Ovary (tissue), 9 donors: Measurements from ENCODE around the gene CELA3A. TPM values are rescaled to one million over a fixed set of nuclear protein-coding genes. Genes with fewer than 3 reads are reported as not detected.

Source experiments
- DNase-seq, 5 donors: peaks; one replicate each; pipeline ENCODE4 v3.0.0-alpha.2; 2019 to 2020
- H3K27ac ChIP-seq, 2 donors: fragments of 200-600 bp; one replicate each; pipeline versions ENCODE4 v1.5.1 to v1.8.0; 2019 to 2022
- H3K27me3 ChIP-seq: fragments of 200-600 bp; one replicate; pipeline ENCODE4 v1.8.0; 2022
- H3K36me3 ChIP-seq: fragments of 200-600 bp; sonication (generic); one replicate; pipeline ENCODE4 v1.5.1; 2019
- H3K4me1 ChIP-seq: one replicate; pipeline ENCODE4 v1.8.1; 2013; ENCODE audit warnings: mild to moderate bottlenecking, moderate library complexity; ENCODE audit not compliant: insufficient read depth
- H3K4me3 ChIP-seq: fragments of 200-600 bp; sonication (generic); one replicate; pipeline ENCODE4 v1.5.1; 2017
- H3K9me3 ChIP-seq, 2 donors: fragments of 200-600 bp in 1 of 2; sonication (generic) in 1 of 2; one replicate each; pipeline versions ENCODE4 v1.5.1 to v1.8.1; 2013 to 2019; ENCODE audit warnings: mild to moderate bottlenecking in 1 of 2, moderate library complexity in 1 of 2
- EP300 ChIP-seq: sonication (generic); formaldehyde crosslinking; IDR thresholded peaks from one replicate; pipeline ENCODE4 v1.6.1; 2017; ENCODE audit warnings: antibody characterized with exemption
- POLR2A ChIP-seq: fragments of 450-650 bp; IDR thresholded peaks from one replicate; pipeline ENCODE4 v1.6.1; 2017; ENCODE audit warnings: antibody characterized with exemption, mild to moderate bottlenecking, moderate library complexity
- WGBS, 3 donors: extraction: QIAGEN DNeasy Blood & Tissue Kit in 1 of 3; methylation state at CpG; one replicate each; pipeline versions ENCODE4 v1.1.5 to v1.1.7; 2013 to 2017; 5-methylcytosine and 5-hydroxymethylcytosine counted together
- intact Hi-C, 4 donors: fragments of 100-400 bp; cut with DNase I; formaldehyde crosslinking; loops; one replicate each; pipeline versions ENCODE4 v1.11.0 to v1.15.1; 2022 to 2023
- polyA plus RNA-seq, 2 donors: library from polyadenylated mRNA; stranded (reverse); fragments of 200-250 nt in 1 of 2; fragments of 350-450 nt in 1 of 2; fragmentation: Illumina TruSeq in 1 of 2; extraction: RNeasy Lipid Tissue Mini Kit (QIAGEN cat#74804) in 1 of 2; gene quantifications; one replicate each; pipeline ENCODE4 v1.2.3, GENCODE V29; 2013 to 2014
- small RNA-seq: library from RNA; depleted of rRNA; stranded (forward); fragments of <200 nt; gene quantifications from one replicate; pipeline ENCODE3, GENCODE V24; 2016
- total RNA-seq, 7 donors: library from RNA; depleted of rRNA in 2 of 7; stranded (reverse); fragments of >200 nt in 2 of 7; fragmentation: NEBNext Ultra II Directional in 3 of 7; extraction: Animal tissue kit (Norgen Biotek cat#: 25700) in 3 of 7; gene quantifications; one replicate each; pipeline versions ENCODE4 v1.1.0 to v1.2.4, GENCODE V29; 2016 to 2023
- TF ChIP-seq, protein P1 (sequence below), 3 donors: fragments of 450-650 bp in 2 of 3; fragments of 200-600 bp in 1 of 3; IDR thresholded peaks; one replicate each; pipeline versions ENCODE4 v1.5.1 to v1.8.0; 2016 to 2022; ENCODE audit warnings: antibody characterized with exemption in 3 of 3, mild to moderate bottlenecking in 1 of 3
- donor health status: DM: no; HTN: no; CAD: no; lungs with moderate emphysema.
- donor health status: DM: no; HTN: no; CAD: no.
- donor health status: Bipolar disorder and iron deficiency.
- donor health status: DM: yes; HTN: yes; CAD: no.
- donor health status: DM: no; HTN: no; CAD: no.
- donor health status: DM: yes; HTN: yes; CAD: no.

The CELA3A gene
- total and polyA plus RNA-seq, 9 donors = 0.12 to 25.4 (median 3.3) TPM; not detected in 4

DNA sequence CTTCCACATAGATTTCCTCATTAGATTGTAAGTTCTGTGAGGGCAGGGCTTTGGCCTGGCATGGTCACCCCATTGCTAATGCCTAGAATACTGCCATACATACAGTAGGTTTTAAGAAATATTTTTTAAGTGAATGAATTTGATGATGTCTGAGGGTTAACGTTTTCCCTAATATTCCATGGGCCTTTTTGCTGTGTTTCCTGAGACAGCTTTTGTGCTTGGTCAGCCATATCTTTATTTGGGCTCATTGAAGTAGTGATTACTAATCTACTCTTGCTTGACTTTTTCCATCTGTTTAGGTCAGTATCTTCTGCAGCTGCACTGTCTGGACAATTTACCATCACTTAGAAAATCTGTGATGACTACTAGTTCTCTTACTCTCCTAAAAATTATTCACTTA lies 54.6 kb downstream of the CELA3A start:
- Histone ChIP-seq H3K9me3 (no peaks in the 10 kb centered on the region), H3K36me3 (no peaks in the 10 kb centered on the region), H3K27me3 (no peaks in the 10 kb centered on the region), H3K4me3 (no peak overlapping the region), H3K27ac (no peak overlapping the region), H3K4me1 (peaks cover 13% of the 10 kb centered on the region)
- DNase-seq = no peak
- 0 to 6% (median 3%) methylated on average over 1 of the region's 1 CpG for WGBS, 3 donors
- TF ChIP-seq EP300 = no peak
- TF ChIP-seq POLR2A = no peak
- TF ChIP-seq, protein P1, sequence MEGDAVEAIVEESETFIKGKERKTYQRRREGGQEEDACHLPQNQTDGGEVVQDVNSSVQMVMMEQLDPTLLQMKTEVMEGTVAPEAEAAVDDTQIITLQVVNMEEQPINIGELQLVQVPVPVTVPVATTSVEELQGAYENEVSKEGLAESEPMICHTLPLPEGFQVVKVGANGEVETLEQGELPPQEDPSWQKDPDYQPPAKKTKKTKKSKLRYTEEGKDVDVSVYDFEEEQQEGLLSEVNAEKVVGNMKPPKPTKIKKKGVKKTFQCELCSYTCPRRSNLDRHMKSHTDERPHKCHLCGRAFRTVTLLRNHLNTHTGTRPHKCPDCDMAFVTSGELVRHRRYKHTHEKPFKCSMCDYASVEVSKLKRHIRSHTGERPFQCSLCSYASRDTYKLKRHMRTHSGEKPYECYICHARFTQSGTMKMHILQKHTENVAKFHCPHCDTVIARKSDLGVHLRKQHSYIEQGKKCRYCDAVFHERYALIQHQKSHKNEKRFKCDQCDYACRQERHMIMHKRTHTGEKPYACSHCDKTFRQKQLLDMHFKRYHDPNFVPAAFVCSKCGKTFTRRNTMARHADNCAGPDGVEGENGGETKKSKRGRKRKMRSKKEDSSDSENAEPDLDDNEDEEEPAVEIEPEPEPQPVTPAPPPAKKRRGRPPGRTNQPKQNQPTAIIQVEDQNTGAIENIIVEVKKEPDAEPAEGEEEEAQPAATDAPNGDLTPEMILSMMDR (IDR thresholded peaks at IDR 0.05) = no peak
- intact Hi-C loops = no loop called here

DNA sequence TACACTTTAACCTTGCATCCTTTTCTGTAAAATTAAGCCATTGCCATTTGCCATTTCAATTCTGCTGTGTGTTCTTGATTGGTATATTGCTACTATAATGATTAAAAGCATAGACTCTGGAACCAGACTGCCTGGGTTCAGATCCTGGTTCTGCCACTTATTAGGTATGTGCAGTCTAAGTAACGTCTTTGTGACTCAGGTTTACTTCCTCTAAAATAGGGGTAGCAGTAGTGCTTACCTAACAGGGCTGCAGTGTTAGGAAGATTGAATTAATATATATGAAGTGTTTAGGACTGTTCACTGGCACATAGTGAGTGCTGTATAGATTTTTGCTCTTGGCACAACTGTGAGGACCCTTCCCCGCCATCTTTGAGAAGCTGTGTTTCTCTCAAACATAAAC lies 55.5 kb downstream of the CELA3A start:
- intact Hi-C loops = no loop called here
- Histone ChIP-seq H3K4me3 (no peak overlapping the region), H3K4me1 (peaks cover 16% of the 10 kb centered on the region), H3K27ac (no peak overlapping the region), H3K36me3 (no peaks in the 10 kb centered on the region), H3K9me3 (no peaks in the 10 kb centered on the region), H3K27me3 (no peaks in the 10 kb centered on the region)
- DNase-seq = no peak
- TF ChIP-seq POLR2A = no peak
- TF ChIP-seq, protein P1 (IDR thresholded peaks at IDR 0.05) = no peak
- TF ChIP-seq EP300 = no peak
- 52 to 58% (median 56%) methylated on average over 2 of the region's 2 CpGs for WGBS, 3 donors

DNA sequence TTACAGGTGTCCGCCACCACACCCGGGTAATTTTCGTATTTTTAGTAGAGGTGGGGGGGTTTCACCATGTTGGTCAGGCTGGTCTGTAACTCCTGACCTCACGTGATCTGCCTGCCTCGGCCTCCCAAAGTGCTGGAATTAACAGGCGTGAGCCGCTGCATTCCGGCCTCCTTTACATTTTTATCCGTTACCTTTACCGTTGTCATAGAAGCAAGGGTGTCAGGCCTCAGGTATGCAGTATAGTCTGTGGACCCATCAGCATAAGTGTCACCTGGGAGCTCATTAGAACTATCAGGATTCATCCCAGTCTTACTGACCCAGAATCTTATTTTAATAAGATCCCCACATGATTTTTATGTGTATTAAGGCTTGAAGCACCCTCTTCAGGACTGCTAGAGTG lies 56.4 kb downstream of the CELA3A start:
- no peak for DNase-seq
- H3K4me1 ChIP-seq = peaks cover 18% of the 10 kb centered on the region
- H3K27me3 ChIP-seq = no peaks in the 10 kb centered on the region
- WGBS, 3 donors = 82 to 86% (median 85%) methylated on average over 10 of the region's 10 CpGs
- H3K9me3 ChIP-seq = no peaks in the 10 kb centered on the region
- TF ChIP-seq POLR2A = no peak
- H3K36me3 ChIP-seq = no peaks in the 10 kb centered on the region
- intact Hi-C loops = no loop called here
- no peak overlapping the region for H3K27ac ChIP-seq
- H3K4me3 ChIP-seq = no peak overlapping the region

Small RNA genes lying within 50 kb of the gene (small RNA-seq; reads per million reads assigned to genes)
- not detected for gene RN7SL186P
- gene RN7SL386P = not detected
- gene RNU6-1022P = not detected
- gene RNU6-776P = not detected

Other genes starting within 250 kb of the CELA3A start
- gene USP48, start 218.5 kb upstream of the CELA3A start, total RNA-seq = 10 to 100 TPM; 40.4 to 87.1 (median 62.4) TPM
- 10 to 100 TPM; 25.2 to 49.3 TPM for gene USP48, start 218.5 kb upstream of the CELA3A start, polyA plus RNA-seq
- gene LDLRAD2, start 189.4 kb upstream of the CELA3A start, total RNA-seq = under 1 TPM in 6 of 7 donors, not detected in 1; 0.07 to 0.48 (median 0.20) TPM
- gene LDLRAD2, start 189.4 kb upstream of the CELA3A start, polyA plus RNA-seq = under 1 TPM in 1 of 2 donors, not detected in 1; 0.88 TPM
- gene HSPG2, start 64.3 kb upstream of the CELA3A start, total RNA-seq = 100 to 1,000 TPM in 4 of 7 donors, 10 to 100 TPM in 3; 27.3 to 294 (median 116) TPM
- gene HSPG2, start 64.3 kb upstream of the CELA3A start, polyA plus RNA-seq = 10 to 100 TPM; 37.9 to 65.0 TPM
- 10 to 100 TPM in 2 of 7 donors, 1 to 10 TPM in 1, not detected in 4; 2.6 to 19.2 (median 15.4) TPM for gene CELA3B, start 24.6 kb upstream of the CELA3A start, total RNA-seq
- not detected for gene CELA3B, start 24.6 kb upstream of the CELA3A start, polyA plus RNA-seq
- 100 to 1,000 TPM; 111 to 238 (median 200) TPM for gene CDC42, start 51.1 kb downstream of the CELA3A start, total RNA-seq
- 100 to 1,000 TPM; 113 to 238 TPM for gene CDC42, start 51.1 kb downstream of the CELA3A start, polyA plus RNA-seq
- 100 to 1,000 TPM in 1 of 7 donors, 10 to 100 TPM in 5, 1 to 10 TPM in 1; 3.7 to 125 (median 23.7) TPM for gene WNT4, start 141.4 kb downstream of the CELA3A start, total RNA-seq
- 1 to 10 TPM; 3.8 to 5.6 TPM for gene WNT4, start 141.4 kb downstream of the CELA3A start, polyA plus RNA-seq